ENCODE data around the gene YWHAG. TPM values are rescaled to one million over a fixed set of nuclear protein-coding genes. Genes with fewer than 3 reads are reported as not detected.

Gene YWHAG
- total and polyA plus RNA-seq, 9 of the 15 experiments (the other 6 are each of a cell fraction or from before 2014, with no cell fraction given), result 30.4 to 246 (median 94.5) TPM

- TF ChIP-seq MGA (IDR thresholded peaks at IDR 0.05), result peak; percentile 42; the same call in 1 of the 2 replicates
- peak; percentile 77; the same call in 1 of the 2 replicates for TF ChIP-seq ARID4B (CRISPR knock-in tag; IDR thresholded peaks at IDR 0.05)
- TF ChIP-seq KLF10 (CRISPR knock-in tag; IDR thresholded peaks at IDR 0.05), result no peak
- TF ChIP-seq RBM14 (IDR thresholded peaks at IDR 0.05; ENCODE audit: borderline replicate concordance, insufficient read depth, low read depth, low read length), result no peak
- TF ChIP-seq KDM5B (IDR thresholded peaks at IDR 0.05; ENCODE audit: insufficient replicate concordance, low read depth, low read length), result peak; percentile 29
- TF ChIP-seq CREB1 (IDR thresholded peaks at IDR 0.05), result no peak
- TF ChIP-seq CREB1 (CRISPR knock-in tag; IDR thresholded peaks at IDR 0.05), result 0 out of 2 replicates have a peak, but pooled peaks have one; percentile 38
- TF ChIP-seq ZFP91 (CRISPR knock-in tag; IDR thresholded peaks at IDR 0.05), result 0 out of 2 replicates have a peak, but pooled peaks have one; percentile 49
Observed at GRCh38 chr7:76318488-76319353, 40.1 kb downstream of the YWHAG start (continued).
